Fibroblast of the aortic adventitia (primary cell): ENCODE data around the gene ABCA6. TPM values are rescaled to one million over a fixed set of nuclear protein-coding genes. Genes with fewer than 3 reads are reported as not detected.

Experiments
- DNase-seq: peaks from one replicate; pipeline ENCODE4 v3.0.0-alpha.2; 2010; ENCODE audit warnings: low read depth
- H3K4me3 ChIP-seq: 2 replicates; pipeline ENCODE4 v1.5.1; 2011; ENCODE audit warnings: low read depth, mild to moderate bottlenecking, control low read depth, low read length, moderate library complexity
- total RNA-seq: library from RNA; depleted of rRNA; stranded (reverse); fragments of >200 nt; gene quantifications from 2 replicates; pipeline ENCODE4 v1.2.3, GENCODE V29; 2012; ENCODE audit warnings: low replicate concordance
- TF ChIP-seq, protein P1 (sequence below): IDR thresholded peaks from 2 replicates; pipeline ENCODE4 v1.5.1; 2011; ENCODE audit warnings: mild to moderate bottlenecking, low read length, control low read depth, inconsistent platforms; ENCODE audit not compliant: insufficient read depth

ABCA6 gene
- total RNA-seq, 1 donor: 192 TPM

DNA sequence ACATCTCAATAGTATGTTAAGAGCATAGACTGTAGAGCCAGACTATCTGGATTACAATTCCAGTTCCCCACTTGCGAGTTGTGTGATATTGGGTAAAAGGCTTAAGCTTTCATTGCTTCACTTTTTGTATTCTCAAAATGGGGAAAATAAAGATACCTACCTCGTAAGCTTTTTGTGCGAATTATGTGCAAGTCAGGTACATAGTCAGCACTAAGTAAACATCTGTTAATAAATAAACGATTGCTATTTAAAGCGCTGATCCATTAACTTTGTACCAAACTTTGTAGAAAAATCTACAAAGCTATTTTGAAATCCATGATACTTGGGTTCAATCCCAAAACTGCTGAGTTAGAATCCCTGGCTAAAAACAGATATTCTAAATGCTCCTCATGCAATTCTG is 19.6 kb downstream of the ABCA6 start:
- no peak overlapping the region for H3K4me3 ChIP-seq
- TF ChIP-seq, protein P1, sequence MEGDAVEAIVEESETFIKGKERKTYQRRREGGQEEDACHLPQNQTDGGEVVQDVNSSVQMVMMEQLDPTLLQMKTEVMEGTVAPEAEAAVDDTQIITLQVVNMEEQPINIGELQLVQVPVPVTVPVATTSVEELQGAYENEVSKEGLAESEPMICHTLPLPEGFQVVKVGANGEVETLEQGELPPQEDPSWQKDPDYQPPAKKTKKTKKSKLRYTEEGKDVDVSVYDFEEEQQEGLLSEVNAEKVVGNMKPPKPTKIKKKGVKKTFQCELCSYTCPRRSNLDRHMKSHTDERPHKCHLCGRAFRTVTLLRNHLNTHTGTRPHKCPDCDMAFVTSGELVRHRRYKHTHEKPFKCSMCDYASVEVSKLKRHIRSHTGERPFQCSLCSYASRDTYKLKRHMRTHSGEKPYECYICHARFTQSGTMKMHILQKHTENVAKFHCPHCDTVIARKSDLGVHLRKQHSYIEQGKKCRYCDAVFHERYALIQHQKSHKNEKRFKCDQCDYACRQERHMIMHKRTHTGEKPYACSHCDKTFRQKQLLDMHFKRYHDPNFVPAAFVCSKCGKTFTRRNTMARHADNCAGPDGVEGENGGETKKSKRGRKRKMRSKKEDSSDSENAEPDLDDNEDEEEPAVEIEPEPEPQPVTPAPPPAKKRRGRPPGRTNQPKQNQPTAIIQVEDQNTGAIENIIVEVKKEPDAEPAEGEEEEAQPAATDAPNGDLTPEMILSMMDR: no peak
- no peak for DNase-seq

DNA sequence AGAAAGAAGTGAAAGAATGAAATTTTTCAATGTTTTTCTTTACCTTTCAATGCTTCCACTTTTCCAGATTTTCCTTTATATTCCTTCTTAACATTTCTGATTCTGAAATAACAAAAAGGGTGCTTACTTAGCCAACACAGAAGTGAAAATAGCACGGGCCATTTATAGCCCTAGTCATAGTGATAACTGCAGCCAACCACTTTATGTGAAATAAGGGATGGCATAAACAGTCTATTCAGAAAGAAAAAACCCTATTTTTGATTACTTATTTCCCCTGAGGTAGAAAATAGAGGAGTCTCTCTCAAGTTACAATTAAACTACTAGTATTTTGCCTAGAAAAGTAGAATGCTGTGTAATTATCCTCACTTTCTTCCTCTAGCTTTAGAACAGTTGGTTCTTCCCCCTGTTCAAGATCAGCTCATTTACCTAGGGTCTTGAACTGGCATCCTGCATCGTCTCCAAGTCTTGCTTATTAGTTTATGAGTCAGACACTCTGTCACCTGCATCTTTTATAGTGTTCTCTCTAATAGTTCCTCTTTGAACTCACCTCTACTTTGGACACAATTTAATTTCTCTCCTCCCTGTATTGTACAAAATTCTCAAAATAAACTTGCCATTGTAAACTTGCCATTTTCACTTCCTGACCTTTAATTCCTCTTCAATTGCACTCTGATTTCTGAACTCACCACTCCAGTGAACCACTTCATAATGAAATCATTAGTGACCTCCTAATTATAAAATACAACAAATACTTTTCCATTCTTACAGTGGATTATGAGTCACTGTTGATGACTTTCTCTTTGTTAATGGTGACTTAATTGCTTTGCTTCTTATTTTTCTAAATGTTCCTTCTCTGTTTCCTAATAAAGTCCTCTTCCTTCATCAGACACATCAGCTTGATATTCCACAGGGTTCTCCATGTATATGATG is 23.6 kb downstream of the ABCA6 start:
- DNase-seq: peak; percentile 31
- no peak overlapping the region for H3K4me3 ChIP-seq
- TF ChIP-seq, protein P1: no peak

DNA sequence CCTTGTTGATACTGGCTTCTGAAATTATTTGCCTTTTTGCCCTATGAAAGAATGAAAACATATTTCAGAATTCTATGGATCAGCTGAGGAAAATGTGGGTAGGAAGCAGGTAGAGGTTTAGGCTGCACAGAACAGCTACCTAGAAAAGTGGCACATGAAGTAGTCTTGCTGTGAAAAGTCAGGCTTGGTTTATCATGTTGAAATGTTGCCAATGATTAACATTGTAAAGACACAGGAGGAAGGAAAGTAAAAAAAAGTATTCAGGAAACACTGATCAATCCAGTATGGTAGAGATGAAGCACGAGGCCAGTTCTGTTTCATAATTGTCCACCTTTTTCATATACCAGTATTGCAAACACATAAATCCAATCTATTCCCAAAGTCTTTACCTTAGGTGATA is 29.9 kb downstream of the ABCA6 start:
- H3K4me3 ChIP-seq: no peak overlapping the region
- DNase-seq: no peak
- TF ChIP-seq, protein P1: no peak

DNA sequence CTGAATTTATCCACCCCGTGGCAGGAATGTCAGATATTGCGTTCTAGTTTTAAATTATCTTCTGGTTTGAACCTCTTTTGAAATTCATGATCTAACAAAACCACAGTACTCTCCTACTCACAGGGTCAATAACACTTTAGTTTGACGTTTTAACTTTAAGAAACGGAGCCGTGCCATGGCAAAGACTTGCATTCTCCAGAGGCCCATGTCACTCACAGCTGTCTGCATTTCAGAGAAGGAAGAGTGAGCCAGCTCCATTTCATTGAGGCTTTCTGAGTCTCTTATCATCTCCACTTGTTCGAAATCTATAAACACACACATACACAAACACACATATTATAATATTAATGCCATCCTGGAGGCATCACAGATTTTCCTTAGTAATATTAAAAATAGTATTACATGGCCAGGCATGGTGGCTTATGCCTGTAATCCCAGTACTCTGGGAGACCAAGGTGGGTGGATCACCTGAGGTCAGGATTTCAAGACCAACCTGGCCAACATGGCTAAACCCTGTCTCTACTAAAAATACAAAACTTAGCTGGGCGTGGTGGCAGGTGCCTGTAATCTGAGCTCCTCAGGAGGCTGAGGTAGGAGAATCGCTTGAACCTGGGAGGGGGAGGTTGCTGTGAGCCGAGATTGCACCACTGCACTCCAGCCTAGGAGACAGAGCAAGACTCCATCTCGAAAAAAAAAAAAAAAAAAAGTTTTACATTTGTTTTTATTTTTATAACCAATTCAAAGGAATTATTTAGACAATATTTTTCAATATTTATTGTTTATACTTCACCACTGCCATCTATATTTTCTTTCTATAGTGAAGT is 35.6 kb downstream of the ABCA6 start:
- TF ChIP-seq, protein P1: no peak
- no peak for DNase-seq
- H3K4me3 ChIP-seq: no peak overlapping the region

DNA sequence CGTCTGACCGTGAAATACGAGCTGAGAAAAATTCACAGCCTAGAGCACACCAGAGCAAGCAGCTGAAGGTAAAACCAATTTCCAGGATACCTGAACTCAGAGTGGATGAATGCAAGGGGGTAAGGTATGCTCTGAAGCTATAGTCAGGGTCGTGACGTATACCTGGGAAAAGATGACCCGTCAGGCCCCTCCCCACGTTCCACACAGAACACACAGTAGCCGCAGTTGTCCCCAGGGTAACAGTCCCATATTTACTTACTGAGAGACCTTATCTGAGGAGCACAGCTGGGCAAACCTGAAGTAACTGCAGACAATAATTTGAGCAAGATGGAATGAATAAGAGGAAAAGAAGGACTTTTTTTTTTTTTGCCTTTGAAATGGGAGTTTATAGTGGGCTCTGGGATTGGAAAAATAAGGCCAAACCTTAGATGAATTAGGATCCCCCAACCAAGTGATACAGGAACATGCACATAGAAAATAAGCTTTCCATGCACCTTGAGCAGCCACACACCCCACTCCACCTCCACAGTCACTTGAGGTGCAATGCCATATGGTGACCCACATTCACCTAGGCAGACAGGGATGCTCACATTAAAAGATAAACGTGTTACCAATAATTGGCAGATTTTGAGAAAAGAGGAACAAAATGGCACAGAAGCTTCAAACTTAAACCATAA is 38.0 kb downstream of the ABCA6 start:
- TF ChIP-seq, protein P1: no peak
- no peak for DNase-seq
- no peak overlapping the region for H3K4me3 ChIP-seq

DNA sequence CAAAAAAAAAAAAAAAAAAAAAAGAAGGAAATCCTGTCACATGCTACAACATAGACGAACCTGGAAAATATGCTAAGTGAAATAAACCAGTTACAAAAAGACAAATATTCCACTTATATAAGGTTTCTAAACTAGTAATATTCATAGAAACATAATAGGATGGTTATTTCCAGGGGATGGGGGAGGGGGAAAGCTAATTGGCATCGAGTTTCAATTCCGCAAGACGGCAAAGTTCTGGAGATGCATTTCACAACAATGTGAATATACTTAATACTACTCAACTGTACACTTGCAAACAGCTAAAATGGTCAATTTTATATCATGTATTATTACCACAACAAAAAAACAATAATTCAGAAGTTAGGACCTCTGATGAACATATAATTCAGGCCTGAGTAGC is 43.1 kb downstream of the ABCA6 start:
- DNase-seq: no peak
- TF ChIP-seq, protein P1: no peak
- H3K4me3 ChIP-seq: no peak overlapping the region
